SK-N-SH (cell line): ENCODE results near the gene TRAK1. TPM values are rescaled to one million over a fixed set of nuclear protein-coding genes. Genes with fewer than 3 reads are reported as not detected.

Experiments used
- CTCF ChIA-PET: fragments of 300-600, 350-600 bp; formaldehyde crosslinking; extraction: SDS; loops from one replicate; lab custom pipeline; 2021; lab: Yijun Ruan, JAX
- POLR2A ChIA-PET: fragments of 350-600 bp; sonication (Branson Sonifier 250); formaldehyde crosslinking; extraction: SDS; loops from one replicate; lab custom pipeline; 2020; ENCODE audit warnings: antibody characterized with exemption, inconsistent platforms; lab: Yijun Ruan, JAX
- DNase-seq: peaks from one replicate; pipeline ENCODE4 v3.0.0; 2012
- H2AFZ ChIP-seq: fragments of 200-600 bp; sonication (generic); 2 replicates; pipeline ENCODE4 v1.8.1; 2016; ENCODE audit warnings: antibody characterized with exemption, mild to moderate bottlenecking, low read depth
- H3F3A ChIP-seq: fragments of 200-600 bp; sonication (generic); replicated peaks from 2 replicates; pipeline ENCODE3; 2016; ENCODE audit warnings: antibody characterized with exemption, mild to moderate bottlenecking; ENCODE audit not compliant: insufficient read depth
- H3K27ac ChIP-seq, 2 experiments: fragments of 200-500 bp in 1 of 2; fragments of 200-600 bp in 1 of 2; sonication (Bioruptor generic) in 1 of 2; sonication (generic), shearing (Covaris generic) in 1 of 2; 2 replicates each; pipeline versions ENCODE4 v1.5.1 to v1.6.1; 2014 to 2016; ENCODE audit warnings: low read depth in 2 of 2, inconsistent platforms in 1 of 2, low read length in 1 of 2, mild to moderate bottlenecking in 1 of 2, mixed read lengths in 1 of 2
- H3K27me3 ChIP-seq: fragments of 200-600 bp; sonication (generic), shearing (Covaris generic); 2 replicates; pipeline ENCODE4 v1.6.1; 2016; ENCODE audit warnings: mixed run types; ENCODE audit not compliant: insufficient read depth
- H3K36me3 ChIP-seq, 2 experiments: fragments of 200-500 bp in 1 of 2; fragments of 200-600 bp in 1 of 2; sonication (Bioruptor generic) in 1 of 2; sonication (generic) in 1 of 2; replicated peaks in 1 of 2; 2 replicates each; pipeline versions ENCODE3 to v1.5.1; 2014 to 2016; ENCODE audit warnings: low read length in 1 of 2, mild to moderate bottlenecking in 1 of 2; ENCODE audit not compliant: insufficient read depth in 2 of 2, control insufficient read depth in 1 of 2
- H3K4me1 ChIP-seq, 2 experiments: fragments of 200-500 bp in 1 of 2; fragments of 200-600 bp in 1 of 2; sonication (Bioruptor generic) in 1 of 2; sonication (generic), shearing (Covaris generic) in 1 of 2; 2 replicates each; pipeline versions ENCODE4 v1.5.1 to v1.6.1; 2014 to 2016; ENCODE audit warnings: low read depth in 1 of 2, low read length in 1 of 2, mixed run types in 1 of 2; ENCODE audit not compliant: insufficient read depth in 2 of 2, control insufficient read depth in 1 of 2
- H3K4me2 ChIP-seq: fragments of 200-600 bp; sonication (generic), shearing (Covaris generic); 2 replicates; pipeline ENCODE4 v1.6.1; 2017; ENCODE audit warnings: mixed run types
- H3K4me3 ChIP-seq, 2 experiments: fragments of 200-500 bp in 1 of 2; fragments of 200-600 bp in 1 of 2; sonication (Bioruptor generic) in 1 of 2; sonication (generic), shearing (Covaris generic) in 1 of 2; 2 replicates each; pipeline versions ENCODE4 v1.5.1 to v1.8.1; 2014 to 2016; ENCODE audit warnings: low read depth in 2 of 2, inconsistent platforms in 1 of 2, low read length in 1 of 2, mild to moderate bottlenecking in 1 of 2, mixed read lengths in 1 of 2, moderate library complexity in 1 of 2
- H3K79me2 ChIP-seq: fragments of 200-600 bp; sonication (generic); 2 replicates; pipeline ENCODE4 v1.8.1; 2017; ENCODE audit warnings: mild to moderate bottlenecking; ENCODE audit not compliant: insufficient read depth
- H3K9ac ChIP-seq: fragments of 200-600 bp; sonication (generic); 2 replicates; pipeline ENCODE4 v1.6.1; 2017; ENCODE audit warnings: mixed run types
- H3K9me2 ChIP-seq: fragments of 200-600 bp; sonication (generic); 2 replicates; pipeline ENCODE4 v1.6.1; 2017; ENCODE audit warnings: mixed run types
- H3K9me3 ChIP-seq: fragments of 200-600 bp; sonication (generic); 2 replicates; pipeline ENCODE4 v1.6.1; 2017; ENCODE audit warnings: mixed run types, mild to moderate bottlenecking, moderate library complexity
- H4K20me1 ChIP-seq: fragments of 200-600 bp; sonication (generic); 2 replicates; pipeline ENCODE4 v1.6.1; 2017; ENCODE audit warnings: mild to moderate bottlenecking, mixed run types; ENCODE audit not compliant: insufficient read depth
- EP300 ChIP-seq, 2 experiments: IDR thresholded peaks; 2 replicates each; pipeline versions ENCODE4 v1.4.0 to v1.6.1; 2012; ENCODE audit warnings: borderline replicate concordance in 1 of 2, low read depth in 1 of 2, low read length in 1 of 2
- FOSL2 ChIP-seq: IDR thresholded peaks from 2 replicates; pipeline ENCODE4 v1.4.0; 2012; ENCODE audit warnings: low read depth, mild to moderate bottlenecking, moderate library complexity, borderline replicate concordance
- FOXM1 ChIP-seq: IDR thresholded peaks from 2 replicates; pipeline ENCODE4 v1.4.0; 2012; ENCODE audit warnings: low read depth, mild to moderate bottlenecking
- GATA2 ChIP-seq: sonication (generic); formaldehyde crosslinking; IDR thresholded peaks from 2 replicates; pipeline ENCODE4 v1.5.0; 2020; ENCODE audit warnings: mild to moderate bottlenecking, missing genetic modification reagents
- JUND ChIP-seq: IDR thresholded peaks from 2 replicates; pipeline ENCODE4 v1.4.0; 2012
- NFIC ChIP-seq: IDR thresholded peaks from 2 replicates; pipeline ENCODE4 v1.4.0; 2012; ENCODE audit warnings: borderline replicate concordance
- PBX3 ChIP-seq: IDR thresholded peaks from 2 replicates; pipeline ENCODE4; 2012
- POLR2AphosphoS5 ChIP-seq: IDR thresholded peaks from 2 replicates; pipeline ENCODE4 v1.6.1; 2012; ENCODE audit warnings: low read depth, low read length
- RAD21 ChIP-seq: IDR thresholded peaks from 2 replicates; pipeline ENCODE4 v1.6.1; 2012; ENCODE audit warnings: mild to moderate bottlenecking, low read length
- RXRA ChIP-seq: IDR thresholded peaks from 2 replicates; pipeline ENCODE4 v1.4.0; 2012; ENCODE audit warnings: low read depth, mild to moderate bottlenecking, borderline replicate concordance
- SIN3A ChIP-seq: IDR thresholded peaks from 2 replicates; pipeline ENCODE4 v1.6.1; 2012; ENCODE audit warnings: low read depth, mild to moderate bottlenecking, low read length, moderate library complexity, borderline replicate concordance
- TCF12 ChIP-seq: IDR thresholded peaks from 2 replicates; pipeline ENCODE4 v1.4.0; 2012
- WGBS: methylation state at CpG from one replicate; pipeline ENCODE4 v1.1.6; 2017; ENCODE audit warnings: low lambda C conversion rate; 5-methylcytosine and 5-hydroxymethylcytosine counted together
- polyA plus RNA-seq, 3 experiments: library from polyadenylated mRNA; depleted of rRNA; stranded (reverse); fragments of >200 nt; gene quantifications; 2 replicates each; pipeline ENCODE4 v1.2.3, GENCODE V29; 2012
- TF ChIP-seq, protein P1 (sequence below): IDR thresholded peaks from 2 replicates; pipeline ENCODE4 v1.4.0; 2012; ENCODE audit warnings: low read depth
- TF ChIP-seq, protein P2 (sequence below): IDR thresholded peaks from 2 replicates; pipeline ENCODE4 v1.6.1; 2012; ENCODE audit warnings: mild to moderate bottlenecking, low read depth, low read length, moderate library complexity

TRAK1 gene
- polyA plus RNA-seq, 1 of the 3 experiments (the other 2 are of a cell fraction), result 12.5 TPM

DNA sequence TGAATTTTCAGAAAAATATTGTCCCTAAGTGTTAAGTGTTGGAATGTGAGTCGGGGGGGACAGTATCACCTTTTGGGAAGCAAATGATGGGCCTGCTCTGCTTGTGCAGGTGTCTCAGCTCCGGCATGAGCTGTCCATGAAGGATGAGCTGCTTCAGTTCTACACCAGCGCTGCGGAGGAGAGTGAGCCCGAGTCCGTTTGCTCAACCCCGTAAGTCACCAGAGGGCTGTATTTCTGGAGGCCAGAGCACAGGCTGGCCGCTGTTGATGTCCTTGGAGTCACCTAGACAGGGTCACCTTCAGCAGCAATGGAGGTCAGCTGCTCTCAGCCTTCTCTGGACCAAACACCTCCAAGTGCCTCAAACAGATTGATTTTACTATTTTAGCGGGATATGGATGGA, 96.8 kb downstream of the TRAK1 start:
- ChIA-PET CTCF (interaction anchor here (16.9 kb wide), 1 partner anchor 69 kb away, joined by 261 read pairs; no protein-coding TSS in a partner anchor), POLR2A (no interaction called here)
- Histone ChIP-seq H3K9me2 (no peaks in the 10 kb centered on the region), H3K4me2 (no peak overlapping the region), H3K4me3 (no peak overlapping the region), H3K9ac (no peak overlapping the region), H3K79me2 (no peaks in the 10 kb centered on the region), H3K27me3 (no peaks in the 10 kb centered on the region), H3F3A (no peaks in the 10 kb centered on the region), H3K9me3 (no peaks in the 10 kb centered on the region), H3K4me1 (peaks cover 0 to 2% of the 10 kb centered on the region in 2 experiments; a peak in 1 of 4 replicates), H4K20me1 (0 out of 2 replicates have a peak, but pooled peaks cover 5% of the 10 kb centered on the region), H2AFZ (no peak overlapping the region), H3K36me3 (peaks cover 0 to 3% of the 10 kb centered on the region in 2 experiments), H3K27ac (no peak overlapping the region)
- WGBS, result 97% methylated on average over 9 of the region's 9 CpGs
- TF ChIP-seq, protein P1, sequence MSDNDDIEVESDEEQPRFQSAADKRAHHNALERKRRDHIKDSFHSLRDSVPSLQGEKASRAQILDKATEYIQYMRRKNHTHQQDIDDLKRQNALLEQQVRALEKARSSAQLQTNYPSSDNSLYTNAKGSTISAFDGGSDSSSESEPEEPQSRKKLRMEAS, result no peak
- no peak for TF ChIP-seq TCF12
- TF ChIP-seq JUND, result no peak
- no peak for TF ChIP-seq RAD21
- TF ChIP-seq, protein P2, sequence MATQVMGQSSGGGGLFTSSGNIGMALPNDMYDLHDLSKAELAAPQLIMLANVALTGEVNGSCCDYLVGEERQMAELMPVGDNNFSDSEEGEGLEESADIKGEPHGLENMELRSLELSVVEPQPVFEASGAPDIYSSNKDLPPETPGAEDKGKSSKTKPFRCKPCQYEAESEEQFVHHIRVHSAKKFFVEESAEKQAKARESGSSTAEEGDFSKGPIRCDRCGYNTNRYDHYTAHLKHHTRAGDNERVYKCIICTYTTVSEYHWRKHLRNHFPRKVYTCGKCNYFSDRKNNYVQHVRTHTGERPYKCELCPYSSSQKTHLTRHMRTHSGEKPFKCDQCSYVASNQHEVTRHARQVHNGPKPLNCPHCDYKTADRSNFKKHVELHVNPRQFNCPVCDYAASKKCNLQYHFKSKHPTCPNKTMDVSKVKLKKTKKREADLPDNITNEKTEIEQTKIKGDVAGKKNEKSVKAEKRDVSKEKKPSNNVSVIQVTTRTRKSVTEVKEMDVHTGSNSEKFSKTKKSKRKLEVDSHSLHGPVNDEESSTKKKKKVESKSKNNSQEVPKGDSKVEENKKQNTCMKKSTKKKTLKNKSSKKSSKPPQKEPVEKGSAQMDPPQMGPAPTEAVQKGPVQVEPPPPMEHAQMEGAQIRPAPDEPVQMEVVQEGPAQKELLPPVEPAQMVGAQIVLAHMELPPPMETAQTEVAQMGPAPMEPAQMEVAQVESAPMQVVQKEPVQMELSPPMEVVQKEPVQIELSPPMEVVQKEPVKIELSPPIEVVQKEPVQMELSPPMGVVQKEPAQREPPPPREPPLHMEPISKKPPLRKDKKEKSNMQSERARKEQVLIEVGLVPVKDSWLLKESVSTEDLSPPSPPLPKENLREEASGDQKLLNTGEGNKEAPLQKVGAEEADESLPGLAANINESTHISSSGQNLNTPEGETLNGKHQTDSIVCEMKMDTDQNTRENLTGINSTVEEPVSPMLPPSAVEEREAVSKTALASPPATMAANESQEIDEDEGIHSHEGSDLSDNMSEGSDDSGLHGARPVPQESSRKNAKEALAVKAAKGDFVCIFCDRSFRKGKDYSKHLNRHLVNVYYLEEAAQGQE, result no peak
- TF ChIP-seq SIN3A, result no peak
- TF ChIP-seq POLR2AphosphoS5, result no peak
- no peak for TF ChIP-seq RXRA
- no peak for TF ChIP-seq GATA2
- TF ChIP-seq EP300 (IDR thresholded peaks at IDR 0.05; ENCODE audit: borderline replicate concordance in 1 of 2, low read depth in 1 of 2, low read length in 1 of 2), result no peak
- no peak for TF ChIP-seq NFIC
- no peak for TF ChIP-seq PBX3
- DNase-seq, result no peak

DNA sequence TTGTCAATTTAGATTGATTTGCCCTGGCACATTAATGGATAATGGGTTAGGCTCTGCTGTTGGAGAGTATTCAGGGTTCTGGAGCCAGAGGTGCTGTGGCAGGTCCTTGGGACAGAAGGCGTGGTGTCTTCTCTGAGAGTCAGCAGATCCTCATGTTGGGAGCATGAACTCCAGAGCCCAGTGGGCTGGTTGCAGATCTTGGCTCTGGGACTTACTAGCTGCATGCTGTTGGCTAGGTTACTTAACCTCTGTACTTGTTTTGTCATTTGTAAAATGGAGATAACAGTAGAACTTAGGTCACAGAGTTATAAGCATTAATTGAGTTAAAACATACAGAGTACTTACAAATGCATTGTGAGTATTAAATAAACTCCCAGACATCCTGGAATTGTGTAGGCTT, 97.2 kb downstream of the TRAK1 start:
- Histone ChIP-seq H3K9me2 (no peaks in the 10 kb centered on the region), H3K4me3 (no peak overlapping the region), H3K9me3 (no peaks in the 10 kb centered on the region), H3K79me2 (no peaks in the 10 kb centered on the region), H3K36me3 (peaks cover 0 to 8% of the 10 kb centered on the region in 2 experiments), H3K27me3 (no peaks in the 10 kb centered on the region), H4K20me1 (0 out of 2 replicates have a peak, but pooled peaks cover 5% of the 10 kb centered on the region), H2AFZ (no peak overlapping the region), H3K4me2 (no peak overlapping the region), H3F3A (no peaks in the 10 kb centered on the region), H3K9ac (no peak overlapping the region), H3K27ac (no peak overlapping the region), H3K4me1 (peaks cover 0 to 2% of the 10 kb centered on the region in 2 experiments; a peak in 1 of 4 replicates)
- ChIA-PET POLR2A (no interaction called here), CTCF (interaction anchor here (5.8 to 16.9 kb wide), 2 partner anchors 9 to 70 kb away, joined by 70 to 261 read pairs; no protein-coding TSS in a partner anchor)
- TF ChIP-seq FOXM1, result no peak
- TF ChIP-seq FOSL2, result no peak
- DNase-seq, result no peak
- WGBS, result 91% methylated on average over 1 of the region's 1 CpG
